ENCODE results near the gene C11orf98. TPM values are rescaled to one million over a fixed set of nuclear protein-coding genes. Genes with fewer than 3 reads are reported as not detected.
A peak's percentile ranks its signal among the peaks of the same experiment; 100 is the strongest.
"Not testable (repeated sequence)": the region's sequence is repeated elsewhere in the genome, so short reads cannot be mapped to it uniquely, and the experiment has no call there.

Gene C11orf98
- total and polyA plus RNA-seq, 12 donors: 42.8 to 142 (median 54.7) TPM

GRCh38 chr11:62627713-62628112 lies 37.3 kb downstream of the C11orf98 start:
- H3K27ac ChIP-seq: no peak overlapping the region
- no peak overlapping the region for H3K4me3 ChIP-seq
- WGBS, 4 donors: 85 to 93% (median 87%) methylated on average over 3 of the region's 3 CpGs
- intact Hi-C loops (cut with DNase I): no loop called here
- H3K4me1 ChIP-seq (replicated peaks in 1 of 2): peaks cover 0 to under 1% of the 10 kb centered on the region in 2 donors
- no peaks in the 10 kb centered on the region for H3K27me3 ChIP-seq
- DNase-seq: no peak
- no peaks in the 10 kb centered on the region for H3K9me3 ChIP-seq (replicated peaks in 1 of 3)
- peaks cover 0 to 78% of the 10 kb centered on the region in 2 donors for H3K36me3 ChIP-seq (replicated peaks in 1 of 2)
- TF ChIP-seq POLR2A (IDR thresholded peaks at IDR 0.05) (no peak), CTCF (IDR thresholded peaks at IDR 0.05) (no peak)

DNA sequence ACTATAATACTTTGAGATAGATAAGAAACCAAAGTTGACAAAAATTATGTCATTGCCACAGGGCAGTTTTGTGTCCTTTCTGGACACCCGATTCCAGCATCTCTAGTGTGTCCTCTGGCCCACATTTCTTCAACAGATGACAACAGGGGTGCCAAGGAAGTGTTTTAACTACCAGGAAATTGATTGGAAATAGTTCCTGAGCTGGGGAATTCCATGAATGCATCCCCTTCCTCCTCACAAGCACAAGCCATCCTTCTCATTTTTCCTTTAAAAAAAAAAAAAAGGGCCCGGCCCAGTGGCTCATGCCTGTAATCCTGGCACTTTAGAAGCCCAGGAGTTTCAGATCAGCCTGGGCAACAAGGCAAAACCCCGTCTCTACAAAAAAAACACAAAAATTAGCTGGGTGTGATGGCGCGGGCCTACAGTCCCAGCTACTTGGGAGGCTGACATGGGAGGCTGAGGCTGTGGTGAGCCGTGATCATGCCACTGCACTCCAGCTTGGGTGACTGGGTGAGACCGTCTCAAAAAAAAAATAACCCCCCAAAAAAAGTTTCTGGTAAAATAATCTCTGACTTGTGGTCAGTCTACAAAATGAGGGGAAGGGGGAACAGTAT lies 42.4 kb downstream of the C11orf98 start:
- Histone ChIP-seq H3K27ac (peak overlapping the region; percentile 61 to 96 (median 85)), H3K36me3 (replicated peaks in 1 of 2) (peaks cover 0 to 27% of the 10 kb centered on the region in 2 donors), H3K4me1 (replicated peaks in 1 of 2) (peaks cover 0 to 18% of the 10 kb centered on the region in 2 donors), H3K4me3 (peak overlapping the region in 2 of 4 donors; percentile 18 to 87), H3K27me3 (no peaks in the 10 kb centered on the region), H3K9me3 (replicated peaks in 1 of 3) (no peaks in the 10 kb centered on the region)
- intact Hi-C loops (cut with DNase I): no loop called here
- DNase-seq: no peak
- TF ChIP-seq CTCF (IDR thresholded peaks at IDR 0.05) (no peak), POLR2A (IDR thresholded peaks at IDR 0.05) (no peak)
- 85 to 90% (median 87%) methylated on average over 7 of the region's 7 CpGs for WGBS, 4 donors

GRCh38 chr11:62621567-62622470 lies 43.2 kb downstream of the C11orf98 start, which contains the start of gene B3GAT3:
B3GAT3 (minus strand) TSS chr11:62621986; CDS start chr11:62621947, 39 bp downstream.
- peak within 1 kb of the TSS; percentile 61 to 96 (median 85) for H3K27ac ChIP-seq
- peaks cover 0 to 27% of the 10 kb centered on the region in 2 donors for H3K36me3 ChIP-seq (replicated peaks in 1 of 2)
- peak; percentile 98 to 99 (median 99) for DNase-seq
- intact Hi-C loops (cut with DNase I): no loop called here
- H3K4me1 ChIP-seq (replicated peaks in 1 of 2): peaks cover 0 to 18% of the 10 kb centered on the region in 2 donors
- no peaks in the 10 kb centered on the region for H3K9me3 ChIP-seq (replicated peaks in 1 of 3)
- H3K27me3 ChIP-seq: no peaks in the 10 kb centered on the region
- H3K4me3 ChIP-seq: peak within 1 kb of the TSS; percentile 40 to 87 (median 50)
- 1 to 2% (median 1%) methylated on average over 23 to 77 of the region's 77 CpGs for WGBS, 4 donors
- TF ChIP-seq POLR2A (IDR thresholded peaks at IDR 0.05) (peak; percentile 65 to 80), CTCF (IDR thresholded peaks at IDR 0.05) (peak in 4 of 6 experiments; percentile 24 to 45 (median 28))

GRCh38 chr11:62621027-62621566 lies 43.9 kb downstream of the C11orf98 start:
- no peak for DNase-seq
- Histone ChIP-seq H3K4me3 (peak overlapping the region; percentile 40 to 87 (median 50)), H3K4me1 (replicated peaks in 1 of 2) (peaks cover 0 to 18% of the 10 kb centered on the region in 2 donors), H3K36me3 (replicated peaks in 1 of 2) (peaks cover 0 to 27% of the 10 kb centered on the region in 2 donors), H3K27me3 (no peaks in the 10 kb centered on the region), H3K9me3 (replicated peaks in 1 of 3) (no peaks in the 10 kb centered on the region), H3K27ac (peak overlapping the region; percentile 40 to 96 (median 85))
- TF ChIP-seq CTCF (IDR thresholded peaks at IDR 0.05): no peak
- TF ChIP-seq POLR2A (IDR thresholded peaks at IDR 0.05): no peak
- 32 to 35% (median 34%) methylated on average over 8 of the region's 8 CpGs for WGBS, 4 donors
- intact Hi-C loops (cut with DNase I): no loop called here

DNA sequence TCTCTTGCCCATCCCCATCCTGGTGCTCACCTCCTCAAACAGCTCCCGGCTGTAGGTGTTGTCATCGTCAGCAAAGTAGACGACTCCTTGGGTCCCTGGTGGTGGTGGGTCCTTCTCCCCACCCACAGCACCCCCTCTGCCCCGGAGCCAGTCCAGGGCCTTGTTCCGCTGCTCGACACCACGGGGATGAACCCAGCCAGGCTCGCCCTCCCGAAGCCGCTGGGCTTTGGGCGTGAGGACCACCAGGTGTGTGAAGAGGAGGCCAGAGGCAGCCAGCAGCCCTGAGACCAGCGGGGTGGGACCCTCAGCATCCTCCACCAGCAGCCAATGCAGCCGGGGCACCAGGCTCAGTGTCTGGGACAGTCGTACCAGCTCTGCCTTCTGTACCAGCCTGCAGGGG lies 48.1 kb downstream of the C11orf98 start:
- peaks cover 0 to 17% of the 10 kb centered on the region in 2 donors for H3K4me1 ChIP-seq (replicated peaks in 1 of 2)
- H3K9me3 ChIP-seq (replicated peaks in 1 of 3); H3K27ac ChIP-seq; H3K27me3 ChIP-seq; intact Hi-C loops (cut with DNase I); DNase-seq; H3K4me3 ChIP-seq: not testable (repeated sequence)
- peaks cover 0 to 25% of the 10 kb centered on the region in 2 donors for H3K36me3 ChIP-seq (replicated peaks in 1 of 2)
- 91 to 94% (median 92%) methylated on average over 3 to 13 of the region's 14 CpGs; no CpG with 5 or more reads in 1 of the 4 donors for WGBS, 4 donors

Measured in adrenal gland (tissue), 12 donors.